DMS153 treated with DMSO at 0.1 percent for 48 hours (cell line): Measurements from ENCODE around the gene CFAP61.

Experiments
- DNase-seq: peaks from one replicate; lab custom pipeline; 2025; ENCODE audit not compliant: unreplicated experiment; lab: John Stamatoyannopoulos, UW

CFAP61 gene

GRCh38 chr20:20363799-20364592 is 311.7 kb downstream of the CFAP61 start:
- peak; percentile 91 for DNase-seq

GRCh38 chr20:20364593-20365479 is 312.5 kb downstream of the CFAP61 start:
- no peak for DNase-seq

- peak; percentile 40 for DNase-seq
Measured at GRCh38 chr20:20365480-20366161, 313.3 kb downstream of the CFAP61 start.

GRCh38 chr20:20366551-20366875 is 314.2 kb downstream of the CFAP61 start:
- DNase-seq: peak; percentile 37

GRCh38 chr20:20366876-20367574 is 314.7 kb downstream of the CFAP61 start:
- DNase-seq: peak; percentile 50

- peak; percentile 96 for DNase-seq
Measured at GRCh38 chr20:20367575-20368417, 315.5 kb downstream of the CFAP61 start, which contains the start of gene INSM1. Gene INSM1, plus strand, starts transcription at chr20:20368104. Its CDS starts 164 bp downstream, at chr20:20368268.

GRCh38 chr20:20368418-20369249 is 316.3 kb downstream of the CFAP61 start:
- DNase-seq: no peak

- DNase-seq: peak; percentile 11
Measured at GRCh38 chr20:20369250-20370093, 317.1 kb downstream of the CFAP61 start.

- no peak for DNase-seq
Measured at GRCh38 chr20:20370094-20370575, 317.8 kb downstream of the CFAP61 start.

- DNase-seq: no peak
Measured at GRCh38 chr20:20371083-20371482, 318.8 kb downstream of the CFAP61 start.

GRCh38 chr20:20371681-20372080 is 319.3 kb downstream of the CFAP61 start:
- no peak for DNase-seq

- peak; percentile 80 for DNase-seq
Measured at GRCh38 chr20:20373091-20373571, 320.8 kb downstream of the CFAP61 start.

- peak; percentile 90 for DNase-seq
Measured at GRCh38 chr20:20375862-20376261, 323.5 kb downstream of the CFAP61 start.

- DNase-seq: no peak
Measured at GRCh38 chr20:20386192-20386591, 333.9 kb downstream of the CFAP61 start.

GRCh38 chr20:20390393-20390792 is 338.1 kb downstream of the CFAP61 start:
- DNase-seq: no peak

GRCh38 chr20:20391115-20391514 is 338.8 kb downstream of the CFAP61 start:
- DNase-seq: no peak

- no peak for DNase-seq
Measured at GRCh38 chr20:20391766-20392165, 339.4 kb downstream of the CFAP61 start.
